Gastrocnemius medialis (tissue), 4 donors: ENCODE measurements around the gene MDM2. TPM values are rescaled to one million over a fixed set of nuclear protein-coding genes. Genes with fewer than 3 reads are reported as not detected.
A peak's percentile ranks its signal among the peaks of the same experiment; 100 is the strongest.
"Not testable (repeated sequence)": the region's sequence is repeated elsewhere in the genome, so short reads cannot be mapped to it uniquely, and the experiment has no call there.

Source experiments
- ATAC-seq, 2 donors: fragments of 150-250 bp; one replicate each; pipeline ENCODE4 v1.9.1; 2016
- DNase-seq, 2 donors: peaks; one replicate each; pipeline ENCODE4 v3.0.0-alpha.2; 2019
- H3K27ac ChIP-seq, 4 donors: fragments of 200-600 bp; sonication (generic); 1 replicate in 1 of 4; 2 replicates in 3 of 4; pipeline ENCODE4 v1.5.1; 2016 to 2018; ENCODE audit warnings: mild to moderate bottlenecking in 2 of 4, moderate library complexity in 1 of 4
- H3K27me3 ChIP-seq, 3 donors: fragments of 200-600 bp; sonication (generic) in 2 of 3; 1 replicate in 1 of 3; 2 replicates in 2 of 3; pipeline versions ENCODE4 v1.5.1 to v1.6.0; 2016 to 2019; ENCODE audit warnings: mild to moderate bottlenecking in 1 of 3, moderate library complexity in 1 of 3
- H3K36me3 ChIP-seq, 2 donors: fragments of 200-600 bp; sonication (generic) in 1 of 2; one replicate each; pipeline ENCODE4 v1.5.1; 2017 to 2018
- H3K4me1 ChIP-seq, 2 donors: fragments of 200-600 bp; sonication (generic) in 1 of 2; one replicate each; pipeline ENCODE4 v1.5.1; 2016 to 2017; ENCODE audit warnings: mild to moderate bottlenecking in 2 of 2
- H3K4me3 ChIP-seq, 4 donors: fragments of 200-600 bp; sonication (generic) in 3 of 4; 1 replicate in 1 of 4; 2 replicates in 3 of 4; pipeline ENCODE4 v1.5.1; 2016 to 2019; ENCODE audit warnings: mild to moderate bottlenecking in 2 of 4
- H3K9me3 ChIP-seq, 3 donors: fragments of 200-600 bp; sonication (generic) in 2 of 3; 1 replicate in 1 of 3; 2 replicates in 2 of 3; pipeline ENCODE4 v1.5.1; 2016 to 2019
- POLR2A ChIP-seq, 2 donors: fragments of 450-650 bp; IDR thresholded peaks; one replicate each; pipeline ENCODE4 v1.6.1; 2017; ENCODE audit warnings: antibody characterized with exemption in 2 of 2, mild to moderate bottlenecking in 2 of 2, moderate library complexity in 2 of 2
- in situ Hi-C, 4 donors: fragments of 200-750 bp; cut with MboI; loops; one replicate each; pipeline versions ENCODE4 v1.15.0 to v1.8.0; 2017; ENCODE audit warnings: low sequenced_read_pairs in 4 of 4
- intact Hi-C: fragments of 100-400 bp; cut with DNase I; formaldehyde crosslinking; loops from one replicate; pipeline ENCODE4 v1.15.1; 2023; ENCODE audit warnings: low total_unique reads
- total RNA-seq, 4 donors: library from RNA; depleted of rRNA; stranded (reverse); fragments of >200 nt; gene quantifications; one replicate each; pipeline versions ENCODE4 v1.1.0 to v1.2.3, GENCODE V29; 2016
- TF ChIP-seq, protein P1 (sequence below), 5 experiments: fragments of 450-650 bp in 3 of 5; fragments of 200-600 bp in 2 of 5; sonication (generic) in 2 of 5; IDR thresholded peaks in 4 of 5; conservative IDR thresholded peaks in 1 of 5; 1 replicate in 4 of 5; 2 replicates in 1 of 5; pipeline ENCODE4 v1.5.1; 2016 to 2019; ENCODE audit warnings: antibody characterized with exemption in 5 of 5, mild to moderate bottlenecking in 3 of 5, moderate library complexity in 3 of 5

The MDM2 gene
- total RNA-seq, 4 donors from 2014 or later: 61.6 to 92.2 (median 70.0) TPM

DNA sequence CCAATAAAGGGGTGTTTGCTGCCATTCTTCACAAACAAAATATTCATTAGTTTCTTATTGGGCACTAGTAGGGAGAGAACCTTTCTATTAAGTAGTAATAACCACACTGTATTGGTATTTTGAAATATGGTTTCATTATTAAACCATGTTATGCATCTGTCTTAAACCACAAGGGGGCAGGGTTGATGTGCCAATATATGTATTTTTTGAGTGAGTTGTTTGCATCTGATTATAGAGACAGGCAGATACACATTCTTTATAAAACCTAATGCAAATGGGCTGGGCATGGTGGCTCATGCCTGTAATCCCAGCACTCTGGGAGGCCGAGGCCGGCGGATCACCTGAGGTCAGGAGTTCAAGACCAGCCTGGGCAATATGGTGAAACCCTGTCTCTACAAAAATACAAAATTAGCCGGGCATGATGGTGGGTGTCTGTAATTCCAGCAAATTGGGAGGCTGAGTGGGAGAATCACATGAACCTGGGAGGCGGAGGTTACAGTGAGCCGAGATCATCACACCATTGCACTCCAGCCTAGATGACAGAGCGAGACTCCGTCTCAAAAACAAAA lies 56.0 kb downstream of the MDM2 start:
- not testable (repeated sequence) for H3K4me3 ChIP-seq
- TF ChIP-seq, protein P1, sequence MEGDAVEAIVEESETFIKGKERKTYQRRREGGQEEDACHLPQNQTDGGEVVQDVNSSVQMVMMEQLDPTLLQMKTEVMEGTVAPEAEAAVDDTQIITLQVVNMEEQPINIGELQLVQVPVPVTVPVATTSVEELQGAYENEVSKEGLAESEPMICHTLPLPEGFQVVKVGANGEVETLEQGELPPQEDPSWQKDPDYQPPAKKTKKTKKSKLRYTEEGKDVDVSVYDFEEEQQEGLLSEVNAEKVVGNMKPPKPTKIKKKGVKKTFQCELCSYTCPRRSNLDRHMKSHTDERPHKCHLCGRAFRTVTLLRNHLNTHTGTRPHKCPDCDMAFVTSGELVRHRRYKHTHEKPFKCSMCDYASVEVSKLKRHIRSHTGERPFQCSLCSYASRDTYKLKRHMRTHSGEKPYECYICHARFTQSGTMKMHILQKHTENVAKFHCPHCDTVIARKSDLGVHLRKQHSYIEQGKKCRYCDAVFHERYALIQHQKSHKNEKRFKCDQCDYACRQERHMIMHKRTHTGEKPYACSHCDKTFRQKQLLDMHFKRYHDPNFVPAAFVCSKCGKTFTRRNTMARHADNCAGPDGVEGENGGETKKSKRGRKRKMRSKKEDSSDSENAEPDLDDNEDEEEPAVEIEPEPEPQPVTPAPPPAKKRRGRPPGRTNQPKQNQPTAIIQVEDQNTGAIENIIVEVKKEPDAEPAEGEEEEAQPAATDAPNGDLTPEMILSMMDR (IDR thresholded peaks at IDR 0.05 in 4 of 5, conservative IDR thresholded peaks at IDR 0.05 in 1 of 5): peak in 4 of 5 experiments; percentile 12 to 26 (median 24)

DNA sequence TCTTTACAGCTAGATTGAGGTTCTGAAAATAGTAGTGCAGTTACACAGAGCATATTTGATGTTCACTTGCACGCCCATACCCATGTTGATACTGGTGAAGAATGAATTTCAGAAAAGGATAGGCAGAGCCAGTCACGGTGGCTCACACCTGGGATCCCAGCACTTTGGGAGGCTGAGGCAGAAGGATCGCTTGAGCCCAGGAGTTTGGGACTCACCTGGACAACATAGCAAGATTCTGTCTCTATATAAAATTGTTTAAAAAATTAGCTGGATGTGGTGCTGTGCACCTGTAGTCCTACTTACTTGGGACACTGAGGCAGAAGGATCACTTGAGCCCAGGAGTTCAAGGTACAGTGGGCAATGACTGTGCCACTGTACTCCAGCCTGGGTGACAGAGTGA lies 56.6 kb downstream of the MDM2 start:
- TF ChIP-seq POLR2A (IDR thresholded peaks at IDR 0.05): no peak
- TF ChIP-seq, protein P1 (IDR thresholded peaks at IDR 0.05 in 4 of 5, conservative IDR thresholded peaks at IDR 0.05 in 1 of 5): no peak
- no peak for DNase-seq
- Histone ChIP-seq H3K9me3 (no peaks in the 10 kb centered on the region), H3K4me1 (no peaks in the 10 kb centered on the region), H3K27ac (no peak overlapping the region), H3K36me3 (no peaks in the 10 kb centered on the region), H3K27me3 (no peaks in the 10 kb centered on the region), H3K4me3 (no peak overlapping the region)
- ATAC-seq: no peak
- intact Hi-C loops: loop anchor here (2.0 kb wide), 1 partner anchor 206 kb away; no protein-coding TSS in a partner anchor
- in situ Hi-C loops: loop anchor here in 2 of 4 donors (10.0 to 25.0 kb wide), 2 partner anchors 198 to 210 kb away; no protein-coding TSS in a partner anchor

More for the DNA sequence above, 56.0 kb downstream of the MDM2 start:
- DNase-seq, ATAC-seq, H3K27me3 ChIP-seq, H3K27ac ChIP-seq, H3K4me1 ChIP-seq, H3K36me3 ChIP-seq, H3K9me3 ChIP-seq: not testable (repeated sequence)
- intact Hi-C loops (loop anchor here (2.0 kb wide), 1 partner anchor 207 kb away; no protein-coding TSS in a partner anchor), in situ Hi-C loops (loop anchor here in 2 of 4 donors (10.0 to 25.0 kb wide), 2 partner anchors 198 to 211 kb away; no protein-coding TSS in a partner anchor)

DNA sequence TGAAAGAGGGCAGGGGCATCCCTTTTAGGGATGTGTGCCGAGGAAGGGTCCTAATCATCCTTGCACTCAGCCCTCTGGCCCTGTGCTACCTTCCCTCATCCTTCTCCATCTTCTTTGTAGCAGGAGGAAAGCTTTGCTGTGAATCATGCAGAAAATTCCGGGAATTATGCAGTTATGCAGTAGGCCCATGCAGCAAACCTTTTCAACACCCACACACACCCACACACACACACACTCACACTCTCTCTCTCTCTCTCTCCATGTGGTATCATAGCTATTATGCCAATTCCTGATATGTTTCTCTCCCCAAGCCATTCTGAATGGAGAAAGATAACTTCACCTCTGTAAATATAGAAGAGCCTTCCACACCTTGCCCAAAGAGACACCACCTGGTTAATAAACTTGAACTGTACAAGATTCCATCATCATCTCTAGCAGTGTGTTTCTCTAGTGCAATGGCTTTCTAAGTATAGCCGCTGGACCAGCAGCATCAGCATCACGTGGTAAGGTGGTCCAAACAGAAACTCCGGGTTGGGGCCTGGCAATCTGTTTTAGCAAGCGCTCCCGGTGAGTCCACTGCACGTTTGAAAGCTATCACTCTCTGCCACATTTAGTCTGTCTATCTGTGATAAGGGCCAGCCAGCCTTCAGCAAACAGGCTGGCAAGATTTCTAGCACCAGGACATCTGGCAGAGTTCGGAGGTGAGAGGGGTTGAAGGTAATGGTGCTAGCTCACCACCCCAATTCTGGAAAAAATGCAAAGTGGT lies 57.6 kb downstream of the MDM2 start:
- H3K27me3 ChIP-seq: no peaks in the 10 kb centered on the region
- H3K4me3 ChIP-seq: no peak overlapping the region
- H3K4me1 ChIP-seq: no peaks in the 10 kb centered on the region
- H3K9me3 ChIP-seq: no peaks in the 10 kb centered on the region
- DNase-seq: no peak
- no peak for TF ChIP-seq POLR2A (IDR thresholded peaks at IDR 0.05)
- TF ChIP-seq, protein P1 (IDR thresholded peaks at IDR 0.05 in 4 of 5, conservative IDR thresholded peaks at IDR 0.05 in 1 of 5): no peak
- H3K36me3 ChIP-seq: no peaks in the 10 kb centered on the region
- H3K27ac ChIP-seq: no peak overlapping the region
- in situ Hi-C loops (loop anchor here in 2 of 4 donors (10.0 to 25.0 kb wide), 2 partner anchors 197 to 209 kb away; no protein-coding TSS in a partner anchor), intact Hi-C loops (loop anchor here (2.0 kb wide), 1 partner anchor 205 kb away; no protein-coding TSS in a partner anchor)
- ATAC-seq: no peak

DNA sequence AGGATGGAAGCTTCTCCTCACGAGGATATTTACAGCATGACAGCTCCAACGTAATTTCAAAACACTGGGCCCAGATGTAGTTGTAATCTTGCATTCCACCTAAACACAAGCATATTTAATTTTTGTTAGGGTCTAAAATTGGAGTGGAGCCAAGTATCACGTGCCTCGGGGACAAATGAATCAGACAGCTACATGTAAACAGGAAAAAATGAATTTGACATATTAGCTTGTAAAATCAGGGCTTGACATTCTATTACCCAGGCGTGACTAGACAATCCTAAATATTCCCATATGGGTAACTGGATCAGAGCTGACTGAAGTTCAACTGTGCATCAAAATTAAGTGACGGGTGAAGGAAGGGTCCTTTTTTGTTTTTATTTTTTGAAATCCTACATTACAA lies 59.0 kb downstream of the MDM2 start:
- no peak overlapping the region for H3K4me3 ChIP-seq
- H3K36me3 ChIP-seq: no peaks in the 10 kb centered on the region
- TF ChIP-seq, protein P1 (IDR thresholded peaks at IDR 0.05 in 4 of 5, conservative IDR thresholded peaks at IDR 0.05 in 1 of 5): no peak
- TF ChIP-seq POLR2A (IDR thresholded peaks at IDR 0.05): no peak
- DNase-seq (no peak), ATAC-seq (no peak)
- H3K4me1 ChIP-seq: no peaks in the 10 kb centered on the region
- intact Hi-C loops (no loop called here), in situ Hi-C loops (loop anchor here in 2 of 4 donors (10.0 to 25.0 kb wide), 2 partner anchors 195 to 208 kb away; no protein-coding TSS in a partner anchor)
- no peaks in the 10 kb centered on the region for H3K27me3 ChIP-seq
- no peak overlapping the region for H3K27ac ChIP-seq
- no peaks in the 10 kb centered on the region for H3K9me3 ChIP-seq
